K562 (cell line): ENCODE data around the gene HSPB1. TPM values are rescaled to one million over a fixed set of nuclear protein-coding genes. Genes with fewer than 3 reads are reported as not detected.

Source experiments
- ARHGAP35 ChIP-seq: fragments of 450-650 bp; IDR thresholded peaks from 2 replicates; pipeline ENCODE4 v1.6.1; 2018; ENCODE audit not compliant: partially characterized antibody
- ARID3A ChIP-seq: IDR thresholded peaks from 2 replicates; pipeline ENCODE4 v1.6.1; 2012; ENCODE audit warnings: low read depth, low read length, improper control_type of control experiment, borderline replicate concordance
- CTBP1 ChIP-seq: fragments of 450-650 bp; IDR thresholded peaks from 2 replicates; pipeline ENCODE4 v1.6.1; 2016; ENCODE audit warnings: borderline replicate concordance
- E2F5 ChIP-seq: sonication (generic); formaldehyde crosslinking; IDR thresholded peaks from 2 replicates; pipeline ENCODE4 v1.8.0; 2022; ENCODE audit warnings: mild to moderate bottlenecking, missing genetic modification reagents
- ERF ChIP-seq: fragments of 450-650 bp; formaldehyde crosslinking; IDR thresholded peaks from 2 replicates; pipeline ENCODE4 v1.4.0; 2020; ENCODE audit warnings: mild to moderate bottlenecking, mixed read lengths
- GATA2 ChIP-seq: sonication (generic); formaldehyde crosslinking; IDR thresholded peaks from 2 replicates; pipeline ENCODE4 v1.4.0; 2020; ENCODE audit warnings: mild to moderate bottlenecking, missing genetic modification reagents
- KDM2B ChIP-seq: fragments of 250-450 bp; sonication (Bioruptor Pico); IDR thresholded peaks from 2 replicates; pipeline ENCODE4 v1.8.0; 2021; ENCODE audit warnings: mild to moderate bottlenecking, moderate library complexity
- MEF2D ChIP-seq: conservative IDR thresholded peaks from 2 replicates; pipeline ENCODE4 v1.6.1; 2016; ENCODE audit warnings: low read depth, missing genetic modification characterization, missing compliant biosample characterization
- RBFOX2 ChIP-seq: fragments of 200-400 bp; formaldehyde crosslinking; IDR thresholded peaks from 2 replicates; pipeline ENCODE4 v1.6.1; 2017; ENCODE audit warnings: low read depth, mild to moderate bottlenecking, low read length, moderate library complexity
- SIN3A ChIP-seq, 2 experiments: fragments of 150-350 bp in 1 of 2; IDR thresholded peaks; 2 replicates each; pipeline ENCODE4 v1.6.1; 2011 to 2016; ENCODE audit warnings: borderline replicate concordance in 2 of 2, low read depth in 2 of 2, low read length in 2 of 2, mild to moderate bottlenecking in 2 of 2, moderate library complexity in 2 of 2; ENCODE audit not compliant: control insufficient read depth in 1 of 2
- SMC3 ChIP-seq: conservative IDR thresholded peaks from 2 replicates; pipeline ENCODE4 v1.6.1; 2011; ENCODE audit warnings: low read depth, low read length, improper control_type of control experiment; ENCODE audit not compliant: insufficient read depth
- ZFPM2 ChIP-seq: fragments of 250-450 bp; sonication (Bioruptor Pico); IDR thresholded peaks from 2 replicates; pipeline ENCODE4 v1.5.1; 2022; ENCODE audit warnings: mild to moderate bottlenecking
- ZNF589 ChIP-seq: fragments of 200-800 bp; sonication (Bioruptor generic); IDR thresholded peaks from 2 replicates; pipeline ENCODE4 v1.6.1; 2016; ENCODE audit warnings: low read depth, missing genetic modification characterization, missing compliant biosample characterization
- ZNF639 ChIP-seq, 2 experiments: fragments of 200-800 bp in 1 of 2; sonication (Bioruptor generic) in 1 of 2; sonication (generic) in 1 of 2; formaldehyde crosslinking in 1 of 2; IDR thresholded peaks in 1 of 2; conservative IDR thresholded peaks in 1 of 2; 2 replicates each; pipeline versions ENCODE4 v1.5.0 to v1.6.1; 2016 to 2020; ENCODE audit warnings: missing compliant biosample characterization in 1 of 2, missing genetic modification characterization in 1 of 2, missing genetic modification reagents in 1 of 2
- polyA plus RNA-seq, 8 experiments: library from polyadenylated mRNA; depleted of rRNA in 4 of 8; stranded (reverse) in 5 of 8; unstranded in 3 of 8; fragments of >200 nt; fragmentation: Nextera tagmentation in 2 of 8; fragmentation: Illumina TruSeq in 1 of 8; extraction: Ambion mirVana in 2 of 8; extraction: Trizol in 1 of 8; gene quantifications; 2 replicates each; pipeline versions ENCODE4 v1.2.1 to v1.2.3, GENCODE V29; 2011 to 2014; ENCODE audit warnings: inconsistent platforms in 1 of 8, missing spikeins in 1 of 8
- total RNA-seq, 7 experiments: library from RNA; depleted of rRNA in 6 of 7; stranded (reverse); fragments of >200 nt in 6 of 7; fragmentation: Illumina TruSeq in 2 of 7; extraction: Trizol in 2 of 7; gene quantifications; 2 replicates each; pipeline versions ENCODE4 v1.2.1 to v1.2.3, GENCODE V29; 2011 to 2021; ENCODE audit warnings: low replicate concordance in 1 of 7

The HSPB1 gene
- total and polyA plus RNA-seq, 9 of the 15 experiments (the other 6 are each of a cell fraction or from before 2014, with no cell fraction given) = 27.1 to 522 (median 138) TPM

GRCh38 chr7:76318488-76319353, 16.2 kb downstream of the HSPB1 start (continued):
- TF ChIP-seq ARHGAP35 (no peak), KDM2B (no peak), ZNF589 (0 out of 2 replicates have a peak, but pooled peaks have one; percentile 5), GATA2 (CRISPR knock-in tag) (no peak), SMC3 (no peak), ZNF639 (CRISPR knock-in tag; conservative IDR thresholded peaks at IDR 0.05 in 1 of 2, IDR thresholded peaks at IDR 0.05 in 1 of 2) (0 out of 4 replicates have a peak, but pooled peaks of 1 of the 2 experiments have one; percentile 2), MEF2D (tag) (no peak), SIN3A (IDR thresholded peaks at IDR 0.05; ENCODE audit: borderline replicate concordance in 2 of 2, control insufficient read depth in 1 of 2, low read depth in 2 of 2, low read length in 2 of 2) (peak; percentile 6 to 24; a peak in 1 of 4 replicates), ARID3A (peak; percentile 85; the same call in 1 of the 2 replicates), E2F5 (CRISPR knock-in tag) (no peak), ZFPM2 (CRISPR knock-in tag) (no peak), RBFOX2 (peak; percentile 47), CTBP1 (peak; percentile 79; the same call in 1 of the 2 replicates), ERF (CRISPR knock-in tag) (no peak)
